ENCODE data around the gene LMO4. TPM values are rescaled to one million over a fixed set of nuclear protein-coding genes. Genes with fewer than 3 reads are reported as not detected.

LMO4 gene
- total RNA-seq, 1 experiment from 2014 or later = 38.5 TPM

DNA sequence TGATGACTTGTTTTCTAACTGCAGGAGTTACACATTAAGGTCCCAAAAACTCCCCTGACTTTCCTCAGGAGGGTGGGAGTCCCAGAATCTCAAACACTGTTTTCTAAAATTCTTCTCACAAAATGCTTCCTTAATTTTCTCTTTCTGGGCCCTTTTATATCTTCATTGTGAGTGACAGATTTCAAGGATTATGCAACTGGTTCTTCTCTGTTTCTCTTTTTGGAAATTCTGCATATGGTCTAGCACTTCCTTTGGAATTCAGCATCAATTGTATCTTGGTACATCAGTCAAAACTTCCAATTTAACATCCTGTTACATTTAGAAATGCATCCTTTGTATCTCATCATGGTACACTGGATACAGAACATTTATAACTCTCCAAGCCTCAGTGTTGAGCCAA lies 59.7 kb downstream of the LMO4 start:
- ATAC-seq (no peak), DNase-seq (ENCODE audit: low read depth, low spot score) (no peak)
- Histone ChIP-seq H3K36me3 (ENCODE audit: control insufficient read depth in 1 of 2, insufficient read depth in 2 of 2, low read length in 2 of 2) (no peaks in the 10 kb centered on the region), H3K79me2 (ENCODE audit: insufficient read depth, low read length) (no peaks in the 10 kb centered on the region), H3K9me2 (ENCODE audit: insufficient read depth) (no peaks in the 10 kb centered on the region), H3K4me2 (ENCODE audit: low read length) (no peak overlapping the region), H3K27ac (ENCODE audit: low read depth, low read length) (no peak overlapping the region), H4K20me1 (ENCODE audit: insufficient read depth) (no peaks in the 10 kb centered on the region), H3K4me3 (replicated peaks in 1 of 2; ENCODE audit: low read depth in 1 of 2, low read length in 2 of 2) (no peak overlapping the region), H3K9ac (ENCODE audit: low read length) (no peak overlapping the region), H3K4me1 (ENCODE audit: control insufficient read depth in 1 of 2, insufficient read depth in 2 of 2, low read length in 2 of 2) (peaks cover 8 to 16% of the 10 kb centered on the region in 2 experiments), H2AFZ (ENCODE audit: low read depth, low read length, poor library complexity, severe bottlenecking) (no peak overlapping the region), H3K27me3 (ENCODE audit: insufficient read depth, low read length) (no peaks in the 10 kb centered on the region), H3K9me3 (ENCODE audit: control insufficient read depth in 1 of 2, insufficient read depth in 1 of 2, low read depth in 1 of 2, low read length in 2 of 2) (peaks cover 0 to 3% of the 10 kb centered on the region in 2 experiments; a peak in 1 of 4 replicates)
- POLR2A ChIA-PET = no interaction called here
- CTCF ChIA-PET = no interaction called here
- BruUV-seq (replicated peaks) = no TSS peak
- RAD21 ChIA-PET (ENCODE audit: low non-redundant PET in 1 of 2, low total read pairs in 2 of 2, uncharacterized antibody in 2 of 2, unreplicated experiment in 2 of 2) = no interaction called here
- TF ChIP-seq, protein P1, sequence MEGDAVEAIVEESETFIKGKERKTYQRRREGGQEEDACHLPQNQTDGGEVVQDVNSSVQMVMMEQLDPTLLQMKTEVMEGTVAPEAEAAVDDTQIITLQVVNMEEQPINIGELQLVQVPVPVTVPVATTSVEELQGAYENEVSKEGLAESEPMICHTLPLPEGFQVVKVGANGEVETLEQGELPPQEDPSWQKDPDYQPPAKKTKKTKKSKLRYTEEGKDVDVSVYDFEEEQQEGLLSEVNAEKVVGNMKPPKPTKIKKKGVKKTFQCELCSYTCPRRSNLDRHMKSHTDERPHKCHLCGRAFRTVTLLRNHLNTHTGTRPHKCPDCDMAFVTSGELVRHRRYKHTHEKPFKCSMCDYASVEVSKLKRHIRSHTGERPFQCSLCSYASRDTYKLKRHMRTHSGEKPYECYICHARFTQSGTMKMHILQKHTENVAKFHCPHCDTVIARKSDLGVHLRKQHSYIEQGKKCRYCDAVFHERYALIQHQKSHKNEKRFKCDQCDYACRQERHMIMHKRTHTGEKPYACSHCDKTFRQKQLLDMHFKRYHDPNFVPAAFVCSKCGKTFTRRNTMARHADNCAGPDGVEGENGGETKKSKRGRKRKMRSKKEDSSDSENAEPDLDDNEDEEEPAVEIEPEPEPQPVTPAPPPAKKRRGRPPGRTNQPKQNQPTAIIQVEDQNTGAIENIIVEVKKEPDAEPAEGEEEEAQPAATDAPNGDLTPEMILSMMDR (IDR thresholded peaks at IDR 0.05 in 2 of 3, conservative IDR thresholded peaks at IDR 0.05 in 1 of 3; ENCODE audit: borderline replicate concordance in 1 of 3, insufficient read depth in 1 of 3, low read depth in 2 of 3, low read length in 2 of 3) = no peak
- TF ChIP-seq, protein P2, sequence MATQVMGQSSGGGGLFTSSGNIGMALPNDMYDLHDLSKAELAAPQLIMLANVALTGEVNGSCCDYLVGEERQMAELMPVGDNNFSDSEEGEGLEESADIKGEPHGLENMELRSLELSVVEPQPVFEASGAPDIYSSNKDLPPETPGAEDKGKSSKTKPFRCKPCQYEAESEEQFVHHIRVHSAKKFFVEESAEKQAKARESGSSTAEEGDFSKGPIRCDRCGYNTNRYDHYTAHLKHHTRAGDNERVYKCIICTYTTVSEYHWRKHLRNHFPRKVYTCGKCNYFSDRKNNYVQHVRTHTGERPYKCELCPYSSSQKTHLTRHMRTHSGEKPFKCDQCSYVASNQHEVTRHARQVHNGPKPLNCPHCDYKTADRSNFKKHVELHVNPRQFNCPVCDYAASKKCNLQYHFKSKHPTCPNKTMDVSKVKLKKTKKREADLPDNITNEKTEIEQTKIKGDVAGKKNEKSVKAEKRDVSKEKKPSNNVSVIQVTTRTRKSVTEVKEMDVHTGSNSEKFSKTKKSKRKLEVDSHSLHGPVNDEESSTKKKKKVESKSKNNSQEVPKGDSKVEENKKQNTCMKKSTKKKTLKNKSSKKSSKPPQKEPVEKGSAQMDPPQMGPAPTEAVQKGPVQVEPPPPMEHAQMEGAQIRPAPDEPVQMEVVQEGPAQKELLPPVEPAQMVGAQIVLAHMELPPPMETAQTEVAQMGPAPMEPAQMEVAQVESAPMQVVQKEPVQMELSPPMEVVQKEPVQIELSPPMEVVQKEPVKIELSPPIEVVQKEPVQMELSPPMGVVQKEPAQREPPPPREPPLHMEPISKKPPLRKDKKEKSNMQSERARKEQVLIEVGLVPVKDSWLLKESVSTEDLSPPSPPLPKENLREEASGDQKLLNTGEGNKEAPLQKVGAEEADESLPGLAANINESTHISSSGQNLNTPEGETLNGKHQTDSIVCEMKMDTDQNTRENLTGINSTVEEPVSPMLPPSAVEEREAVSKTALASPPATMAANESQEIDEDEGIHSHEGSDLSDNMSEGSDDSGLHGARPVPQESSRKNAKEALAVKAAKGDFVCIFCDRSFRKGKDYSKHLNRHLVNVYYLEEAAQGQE (IDR thresholded peaks at IDR 0.05; ENCODE audit: low read depth) = no peak
- TF ChIP-seq EZH2phosphoT487 (IDR thresholded peaks at IDR 0.05; ENCODE audit: borderline replicate concordance) (no peak), ZNF274 (IDR thresholded peaks at IDR 0.05; ENCODE audit: low read depth, low read length) (no peak), CEBPB (IDR thresholded peaks at IDR 0.05; ENCODE audit: low read depth) (no peak), YY1 (IDR thresholded peaks at IDR 0.05; ENCODE audit: extremely low read depth, insufficient replicate concordance, low read depth, low read length) (no peak), ZFX (IDR thresholded peaks at IDR 0.05) (no peak), SIN3A (IDR thresholded peaks at IDR 0.05; ENCODE audit: low read depth) (no peak), POLR2A (IDR thresholded peaks at IDR 0.05; ENCODE audit: borderline replicate concordance, extremely low read depth, insufficient read depth, insufficient read length) (no peak), ELF1 (IDR thresholded peaks at IDR 0.05; ENCODE audit: borderline replicate concordance, low read depth) (no peak), SP1 (IDR thresholded peaks at IDR 0.05; ENCODE audit: low read depth) (no peak), POLR2AphosphoS5 (IDR thresholded peaks at IDR 0.05; ENCODE audit: low read depth, low read length) (no peak), EGR1 (IDR thresholded peaks at IDR 0.05; ENCODE audit: low read depth) (no peak), CBX3 (IDR thresholded peaks at IDR 0.05; ENCODE audit: low read depth) (no peak)
- intact Hi-C loops (cut with micrococcal nuclease) = no loop called here
